T-helper 2 cell (primary cell): Measurements from ENCODE around the gene RTN4RL2.
A peak's percentile ranks its signal among the peaks of the same experiment; 100 is the strongest.

ENCODE experiments used
- DNase-seq, 5 experiments: peaks; one replicate each; pipeline versions ENCODE4 v3.0.0 to v3.0.0-alpha.2; 2012 to 2022
- total RNA-seq, 2 donors: gene quantifications; one replicate each; lab custom pipeline; 2026; lab: John Stamatoyannopoulos, UW

RTN4RL2 gene
- 0.20 to 0.31 reads per million in 2 donors for total RNA-seq

DNA sequence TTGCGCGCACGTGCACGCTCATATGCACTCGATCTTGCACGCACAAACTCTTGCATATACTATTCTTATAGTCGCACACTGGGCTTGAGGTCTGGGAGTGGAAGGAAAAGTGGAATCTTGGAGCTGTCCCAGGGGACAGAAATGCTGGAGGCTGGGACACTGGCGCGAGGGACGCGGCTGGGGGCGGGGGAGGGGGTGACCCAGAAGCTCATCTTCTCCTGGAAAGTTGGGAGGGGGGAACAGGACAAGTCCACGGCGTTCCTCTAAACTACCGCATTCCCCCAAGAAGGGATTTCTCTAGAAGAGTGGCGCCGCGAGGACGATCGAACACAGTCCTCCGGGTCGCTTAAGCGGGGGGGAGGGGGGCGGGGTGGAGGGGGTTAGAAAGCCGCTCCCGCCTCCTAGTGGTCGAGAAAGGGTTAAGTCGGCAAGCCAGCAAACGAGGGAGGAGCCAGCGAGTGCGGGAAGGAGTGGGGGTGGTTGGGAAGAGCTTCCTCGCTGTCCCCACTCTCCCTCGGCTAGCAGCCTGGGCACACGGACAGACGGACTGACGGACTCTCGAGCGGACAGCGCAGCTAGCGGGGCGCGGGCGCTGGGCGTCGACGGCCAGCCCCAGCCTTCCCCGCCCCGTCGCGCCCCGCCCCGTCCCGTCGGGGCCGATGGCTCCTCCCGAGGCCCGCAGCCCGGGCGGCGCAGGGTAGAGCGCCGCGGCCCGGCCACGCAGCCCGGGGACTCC is at the start of gene RTN4RL2:
TSS of gene RTN4RL2 (plus strand) at position 507 of the 736 bp plus-strand sequence. CDS start 338 bp downstream, outside the sequence.
- peak in 2 of 5 experiments; percentile 12 to 67 for DNase-seq

DNA sequence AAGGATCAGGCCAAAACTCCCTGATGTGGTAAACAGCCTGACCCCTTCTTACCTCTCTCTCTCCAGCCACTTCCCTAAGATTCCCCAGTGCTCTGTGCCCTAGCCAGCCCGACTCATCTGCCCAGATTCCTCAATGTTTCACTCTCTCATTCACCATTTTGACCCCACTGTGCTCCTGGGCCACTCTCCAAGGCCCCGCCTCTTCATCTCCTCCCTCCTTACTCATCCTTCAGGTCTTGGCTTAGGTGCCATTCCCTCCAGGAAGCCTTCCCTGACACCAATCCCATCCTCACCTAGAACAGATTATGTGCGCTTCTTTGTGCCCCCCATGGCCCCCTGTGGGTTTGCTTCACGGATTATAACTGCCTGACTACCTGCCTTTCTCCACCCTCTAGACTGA is 46.6 kb upstream of the RTN4RL2 start:
- no peak for DNase-seq

DNA sequence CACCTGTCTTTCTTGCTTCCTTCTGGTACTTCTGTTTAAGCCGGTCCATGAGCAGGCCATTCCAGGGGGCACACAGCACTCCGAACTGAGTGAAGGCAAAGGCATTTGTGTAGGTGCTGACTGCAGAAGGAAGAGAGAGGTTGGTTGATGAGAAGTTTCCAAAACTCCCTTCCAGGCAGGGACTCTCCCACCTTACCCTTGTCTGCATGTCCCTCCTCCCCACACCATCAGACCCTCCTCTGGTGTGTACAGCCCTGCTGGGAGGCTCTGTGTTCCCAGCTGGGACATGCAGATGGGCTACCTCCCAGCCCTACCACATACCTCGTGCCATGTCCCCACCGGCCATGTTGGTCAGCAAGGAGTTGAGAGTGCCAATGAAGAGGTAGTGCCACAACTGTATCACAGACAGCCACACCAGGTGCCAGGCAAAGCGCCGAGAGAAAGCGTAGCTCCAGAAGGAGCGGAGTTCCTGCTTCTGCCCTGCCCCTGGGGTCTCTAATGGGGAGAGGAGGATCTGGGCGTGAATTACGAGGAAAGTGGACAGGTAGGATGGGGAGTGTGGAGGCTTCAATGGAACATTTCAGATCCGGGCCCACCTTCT is 45.6 kb upstream of the RTN4RL2 start:
- DNase-seq, result no peak

DNA sequence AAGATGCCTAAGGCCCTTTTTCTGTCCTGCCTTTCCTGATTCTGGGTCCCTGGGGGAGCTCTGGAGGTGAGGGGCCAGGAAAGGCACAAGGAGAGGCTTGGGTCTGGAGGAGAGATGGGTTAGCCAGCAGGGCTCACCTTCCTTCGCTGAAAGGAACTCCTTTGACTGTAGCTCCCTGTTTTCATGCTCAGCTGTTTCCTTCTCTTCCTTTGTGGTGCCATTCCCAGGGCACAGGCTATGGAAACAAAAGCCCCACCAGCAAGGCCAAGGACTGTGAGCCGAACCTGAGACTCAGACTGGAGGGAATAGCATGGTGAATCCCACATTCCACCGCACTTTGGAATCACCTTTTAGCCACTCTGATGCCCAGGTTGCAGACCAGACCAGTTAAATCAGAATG is 43.9 kb upstream of the RTN4RL2 start:
- no peak for DNase-seq

DNA sequence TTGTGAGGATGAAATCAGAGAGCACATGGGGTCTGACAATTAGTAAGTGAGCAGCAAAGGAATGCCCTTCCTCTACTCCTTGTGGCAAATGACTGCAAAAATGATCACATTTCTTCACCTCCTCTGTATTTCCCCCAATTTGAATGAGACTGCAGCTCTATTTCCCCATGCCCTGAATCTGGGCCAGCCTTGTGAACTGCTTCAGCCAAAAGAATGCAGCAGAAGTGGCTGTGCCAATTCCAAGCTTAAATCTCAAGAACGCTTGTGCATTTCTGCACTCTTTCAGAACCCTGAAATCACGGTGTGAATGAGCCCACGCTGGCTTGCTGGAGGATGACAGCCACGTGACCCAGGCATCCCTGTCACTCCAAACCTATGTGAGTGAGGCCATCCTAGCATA is 43.3 kb upstream of the RTN4RL2 start:
- no peak for DNase-seq

DNA sequence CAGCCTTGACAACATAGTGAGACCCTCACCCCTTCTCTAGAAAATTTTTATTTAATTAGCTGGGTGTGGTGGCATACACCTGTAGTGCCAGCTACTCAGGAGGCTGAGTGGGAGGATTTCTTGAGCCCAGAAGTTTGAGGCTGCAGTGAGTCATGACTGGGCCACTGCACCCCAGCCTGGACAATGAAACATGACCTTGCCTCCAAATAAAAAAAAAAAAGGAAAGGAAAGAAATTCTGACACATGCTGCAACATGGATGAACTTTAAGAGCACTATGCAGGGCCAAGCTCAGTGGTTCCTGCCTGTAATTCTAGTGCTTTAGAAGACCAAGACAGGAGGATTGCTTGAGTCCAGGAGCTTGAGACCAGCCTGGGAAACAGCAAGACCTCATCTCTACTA is 42.2 kb upstream of the RTN4RL2 start:
- DNase-seq, result no peak

DNA sequence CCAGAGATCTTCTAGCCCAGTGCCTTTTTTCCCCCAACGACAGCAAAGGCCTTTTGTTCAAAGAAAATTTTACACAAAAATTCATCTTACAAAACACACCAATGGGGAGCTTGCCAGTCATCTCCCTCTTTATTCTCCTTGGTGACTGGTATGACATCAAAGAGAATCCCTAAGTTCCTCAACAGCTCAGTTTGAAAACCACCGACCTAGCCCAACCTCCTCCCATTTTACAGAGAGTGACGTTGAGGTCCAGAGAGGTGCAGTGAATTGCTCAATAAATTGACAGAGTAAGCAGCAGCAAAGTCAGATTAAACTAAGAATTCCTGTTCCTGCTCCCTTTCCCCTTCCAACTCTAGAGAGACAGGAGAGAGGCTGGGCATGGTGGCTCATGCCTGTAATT is 41.2 kb upstream of the RTN4RL2 start:
- no peak for DNase-seq

DNA sequence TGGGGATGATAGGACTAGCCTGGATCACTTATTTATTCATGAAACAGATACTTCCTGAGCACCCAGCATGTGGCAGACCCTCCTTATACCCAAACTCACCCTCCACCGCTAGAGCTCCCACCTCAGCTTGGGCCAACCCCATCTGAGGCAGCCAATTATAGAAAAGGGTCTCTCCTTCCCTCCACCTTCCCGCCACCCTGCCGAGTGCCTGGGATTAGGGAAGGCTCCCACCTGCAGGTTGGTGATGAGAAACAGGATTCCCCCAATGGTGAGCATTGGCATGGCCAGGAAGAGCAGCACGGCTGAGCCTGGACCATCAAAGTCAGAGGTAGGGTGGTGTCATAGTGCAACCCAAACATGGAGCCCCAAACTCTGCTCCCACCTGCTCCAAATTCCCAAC is 39.3 kb upstream of the RTN4RL2 start:
- no peak for DNase-seq

DNA sequence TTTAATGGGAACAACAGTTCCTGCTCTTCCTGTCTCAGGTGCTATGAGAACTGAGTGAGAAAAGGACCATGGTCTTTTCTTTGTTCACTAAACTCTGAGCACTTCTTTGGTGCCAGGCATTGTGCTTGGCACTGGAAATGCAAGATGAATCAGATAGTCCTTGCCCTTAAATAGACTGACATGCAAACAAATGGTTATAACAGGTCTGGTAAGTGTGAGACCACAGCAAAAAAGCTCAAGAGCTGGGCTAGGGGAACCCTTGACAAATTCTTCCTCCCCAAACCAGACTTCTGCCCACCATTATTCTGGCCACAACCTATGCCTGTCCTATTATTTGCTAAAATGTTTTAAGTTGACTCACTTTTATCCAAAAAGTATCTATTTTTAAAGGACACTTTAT is 38.5 kb upstream of the RTN4RL2 start:
- no peak for DNase-seq

DNA sequence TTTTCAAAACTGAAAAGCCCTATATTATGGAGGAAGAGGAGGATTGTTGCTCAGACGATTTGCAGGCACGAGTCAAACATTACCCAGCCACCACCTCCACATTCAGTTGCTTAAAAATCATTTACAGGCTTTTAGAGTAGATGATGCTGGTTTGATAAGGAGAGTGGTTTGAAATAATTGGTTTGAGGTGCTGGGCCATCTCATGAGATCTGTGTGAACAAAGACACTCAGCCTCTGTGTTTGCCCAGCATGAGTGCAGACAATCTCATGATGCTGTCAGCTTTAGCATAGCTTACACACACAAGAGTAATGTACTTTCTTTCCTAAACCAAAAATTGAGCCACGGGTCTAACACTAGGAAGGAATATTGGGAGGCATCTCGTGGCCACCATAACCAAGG is 37.7 kb upstream of the RTN4RL2 start:
- peak in 1 of 5 experiments; percentile 73 for DNase-seq

DNA sequence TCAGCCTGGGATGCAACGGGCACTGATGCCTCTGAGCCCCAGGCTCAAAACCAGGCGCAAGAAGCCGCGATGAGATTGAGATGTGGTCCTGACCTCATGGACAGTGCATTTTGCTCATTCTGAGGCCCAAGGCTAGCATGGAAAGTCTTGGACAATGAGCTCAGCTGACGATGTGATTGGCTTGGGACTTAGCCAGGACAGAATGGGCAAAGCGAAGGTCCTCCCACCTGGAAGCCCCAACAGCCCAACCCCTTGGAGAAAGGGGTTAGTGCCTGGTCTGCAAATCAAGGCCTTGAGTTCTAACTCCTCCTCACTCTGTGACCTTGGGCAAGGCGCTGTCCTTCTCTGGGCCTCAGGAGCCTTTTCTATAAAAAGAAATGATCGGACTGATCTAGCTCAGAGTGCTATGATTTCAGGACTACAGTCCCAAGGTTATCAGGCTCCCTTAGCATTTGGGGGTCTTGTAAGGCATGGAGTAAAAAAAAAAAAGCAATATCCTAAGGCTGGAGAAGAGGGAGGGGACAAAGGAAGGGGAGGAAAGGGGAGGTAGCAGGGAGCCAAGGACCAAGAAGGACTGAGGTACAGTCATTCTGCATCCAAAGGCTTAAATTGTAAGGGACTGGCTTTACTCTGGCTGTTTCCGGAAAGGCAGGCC is 36.1 kb upstream of the RTN4RL2 start:
- no peak for DNase-seq

DNA sequence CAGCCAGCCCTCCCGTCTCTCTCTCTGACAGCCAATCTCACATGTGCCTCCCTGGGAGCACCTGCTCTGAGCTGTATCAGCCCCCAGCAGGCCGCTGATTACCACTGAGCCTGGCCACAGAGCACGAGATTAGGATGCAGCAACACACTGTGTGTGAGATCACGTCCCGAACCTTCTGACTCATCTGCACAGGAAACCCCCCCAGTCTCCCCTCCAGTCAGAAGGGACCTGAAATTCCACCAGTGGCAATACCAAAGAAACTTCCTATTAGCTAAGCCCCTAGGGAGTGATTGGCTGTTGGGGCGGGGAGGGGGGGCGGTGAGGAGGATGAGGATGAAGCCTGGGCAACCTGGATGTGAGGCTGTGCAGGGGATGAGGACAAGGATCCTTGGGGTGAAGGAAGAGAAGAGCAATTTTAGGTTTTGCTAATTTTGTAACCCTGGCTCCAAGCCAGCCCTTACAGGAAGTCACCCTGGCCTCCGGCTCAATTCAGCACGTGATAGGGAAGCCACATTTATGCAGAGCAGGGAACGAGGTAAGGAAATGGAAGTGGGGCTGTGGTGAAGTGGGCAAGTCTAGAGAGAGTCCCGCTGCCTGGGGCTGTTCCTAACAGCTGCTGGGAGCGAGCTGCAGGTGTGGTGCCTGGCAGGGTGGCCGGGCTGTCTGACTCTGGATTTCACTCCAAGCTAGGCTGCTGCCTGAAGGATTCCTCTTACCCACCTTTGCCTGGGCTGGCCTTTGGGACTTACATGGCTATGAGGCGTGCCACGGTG is 35.4 kb upstream of the RTN4RL2 start:
- DNase-seq, result peak; percentile 34 to 97 (median 80)

DNA sequence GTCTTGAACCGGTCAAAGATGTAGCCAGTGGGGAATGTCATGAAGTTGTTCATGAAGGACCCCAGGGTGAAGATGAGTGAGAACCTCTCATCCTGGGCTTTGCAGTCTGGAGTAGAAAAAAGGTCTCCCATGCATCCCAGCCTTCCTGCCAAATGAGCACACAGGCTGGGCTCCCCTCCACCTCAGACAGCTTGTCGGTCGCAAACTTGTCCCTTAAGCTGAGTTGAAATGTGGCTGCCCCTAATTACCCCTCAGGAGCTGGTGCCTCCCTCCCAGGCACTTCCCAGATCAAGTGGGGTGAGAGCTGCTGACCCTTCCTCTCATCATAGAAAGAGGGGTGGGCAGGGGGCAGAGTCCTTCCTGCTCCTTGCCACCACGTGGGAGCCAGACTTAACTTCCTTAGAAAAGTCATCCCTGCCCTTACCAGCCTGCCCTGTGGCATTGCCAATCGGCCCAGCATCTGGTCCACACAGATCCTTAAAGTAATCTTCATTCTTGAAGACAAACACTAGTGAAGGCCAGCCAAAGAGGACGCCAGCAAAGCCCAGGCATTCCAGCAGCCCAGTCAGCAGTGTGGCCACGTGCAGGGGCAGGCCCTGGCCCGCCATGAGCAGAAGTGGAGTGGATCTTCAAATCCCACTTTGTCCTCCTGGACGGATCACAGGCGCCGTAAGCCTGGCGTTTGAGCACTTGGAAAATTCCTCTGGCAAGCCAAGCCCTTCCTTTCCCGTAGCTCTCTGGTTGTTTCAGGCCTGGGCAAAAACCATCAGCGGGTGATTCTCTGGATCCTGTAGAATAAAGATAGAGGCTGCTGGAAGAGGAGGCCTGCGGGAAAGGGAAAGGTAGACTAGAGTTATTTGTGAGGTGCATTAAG is 34.5 kb upstream of the RTN4RL2 start:
- no peak for DNase-seq

DNA sequence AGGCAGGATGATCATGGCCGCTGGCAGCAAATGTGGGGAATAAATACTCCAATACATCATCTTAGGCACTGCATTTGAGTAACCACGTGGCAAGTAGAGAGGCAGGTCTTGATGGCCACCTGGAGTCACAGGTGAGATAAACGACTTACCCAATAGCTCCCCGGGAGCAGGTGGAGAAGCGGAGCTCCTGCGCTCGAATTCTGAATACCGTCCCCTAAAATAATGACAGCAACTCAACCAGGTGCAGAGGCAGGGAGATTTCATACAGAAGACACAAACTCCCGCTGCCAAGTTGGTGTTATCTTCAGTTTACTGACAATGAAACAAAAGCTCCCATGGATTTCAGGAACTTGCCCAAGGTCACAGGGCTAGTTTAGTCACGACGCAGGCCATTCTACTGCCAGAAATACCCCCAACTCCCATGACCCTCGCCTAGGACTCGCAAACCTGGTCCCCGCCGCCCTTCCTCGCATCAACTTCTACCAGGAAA is 33.8 kb upstream of the RTN4RL2 start:
- DNase-seq, result peak in 1 of 5 experiments; percentile 40

DNA sequence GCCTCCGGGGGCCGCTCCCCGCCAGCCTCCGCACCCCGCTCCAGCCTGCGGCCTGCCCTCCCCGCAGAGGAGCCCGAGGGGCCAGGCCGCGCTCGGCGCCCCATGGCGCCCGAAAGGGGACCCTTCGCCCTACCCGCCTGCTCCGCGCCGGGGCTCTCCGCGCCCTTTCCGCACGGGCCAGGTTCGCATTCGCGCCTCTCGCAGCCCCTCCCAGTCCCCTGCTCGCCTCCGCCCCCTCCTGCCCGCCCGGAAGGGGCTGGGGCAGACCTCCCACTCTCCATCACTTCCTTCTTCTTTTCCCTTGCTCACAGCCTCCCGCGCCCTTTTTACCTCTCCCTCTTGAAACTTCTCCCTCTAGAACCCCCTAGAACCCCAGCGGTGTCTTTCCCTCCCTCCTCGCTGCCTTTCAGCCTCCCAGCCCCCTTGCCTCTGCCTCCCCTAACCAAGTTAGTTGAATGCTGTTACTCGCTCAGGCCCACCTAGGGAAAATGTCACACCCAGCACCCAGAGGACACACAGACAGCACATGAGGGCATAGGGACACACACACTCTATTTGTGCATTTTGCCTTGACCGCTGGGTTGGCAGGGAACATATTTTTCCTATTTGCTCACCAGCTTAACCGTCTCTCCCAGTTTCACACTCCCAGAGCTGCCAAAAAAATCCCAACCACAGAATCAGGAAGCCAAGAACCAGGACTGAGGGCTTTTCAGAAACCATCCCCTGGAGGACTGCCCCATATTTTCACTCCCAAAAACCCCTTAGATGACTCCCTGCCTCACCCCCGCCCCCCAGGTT is 33.2 kb upstream of the RTN4RL2 start, which contains the start of gene SLC43A3:
TSS of gene SLC43A3 (minus strand) at position 193 of the 798 bp plus-strand sequence. CDS start 949 bp downstream, outside the sequence.
- DNase-seq, result peak; percentile 27 to 83 (median 48)

DNA sequence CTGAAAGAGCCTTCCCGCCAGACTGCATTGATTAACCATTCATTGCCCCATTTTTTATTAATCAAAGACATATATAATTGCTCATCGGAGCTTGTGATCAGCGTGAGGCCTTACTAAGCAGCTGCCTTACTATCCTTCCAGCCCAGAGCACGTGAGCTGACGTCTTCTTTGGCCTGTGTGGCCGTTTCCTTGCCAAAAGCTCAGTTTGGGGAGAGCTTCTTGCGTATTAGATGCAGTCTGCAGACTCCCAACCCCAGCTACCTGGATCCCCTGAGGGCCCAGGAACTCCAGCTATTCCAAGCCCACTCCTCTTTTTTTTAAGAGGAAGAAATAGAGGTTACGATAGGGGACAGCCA is 32.6 kb upstream of the RTN4RL2 start:
- DNase-seq, result no peak

DNA sequence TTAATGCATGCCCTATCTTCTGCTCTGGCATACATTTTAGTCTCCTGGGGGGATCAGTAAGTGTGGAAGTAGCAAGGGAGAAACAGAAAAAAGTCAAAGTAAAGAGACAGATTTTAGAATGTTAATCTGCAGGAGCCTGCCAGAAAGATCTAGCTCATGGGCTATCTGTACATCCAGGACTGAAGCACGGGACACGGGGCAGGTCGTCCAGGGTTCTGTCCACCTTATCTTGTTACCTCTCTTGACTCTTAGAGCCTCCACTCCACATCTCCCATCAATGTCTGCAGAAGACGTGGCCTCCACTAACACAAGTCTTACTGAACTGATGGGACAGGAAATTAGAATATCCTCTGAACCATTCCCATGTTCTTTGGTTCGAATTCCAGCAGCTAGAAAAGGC is 31.7 kb upstream of the RTN4RL2 start:
- no peak for DNase-seq

DNA sequence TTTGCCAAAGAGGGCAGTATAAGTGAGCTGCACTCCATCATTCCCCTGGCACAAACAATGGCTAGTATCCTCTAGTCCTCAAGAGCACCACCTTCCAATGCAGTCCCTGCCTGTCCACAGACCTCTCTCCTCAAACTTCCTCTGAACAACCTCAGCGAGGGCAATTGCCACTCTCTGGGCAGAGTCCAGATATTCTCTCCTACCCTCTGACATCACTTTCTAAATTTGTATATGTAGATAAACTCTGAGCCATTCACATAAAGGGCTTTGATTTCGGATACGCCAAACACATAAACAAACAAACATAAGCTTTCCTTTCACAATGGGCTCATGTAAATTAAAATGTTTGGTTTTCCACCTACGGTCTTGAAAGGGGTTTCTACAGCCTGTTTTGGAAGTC is 30.4 kb upstream of the RTN4RL2 start:
- DNase-seq, result no peak

DNA sequence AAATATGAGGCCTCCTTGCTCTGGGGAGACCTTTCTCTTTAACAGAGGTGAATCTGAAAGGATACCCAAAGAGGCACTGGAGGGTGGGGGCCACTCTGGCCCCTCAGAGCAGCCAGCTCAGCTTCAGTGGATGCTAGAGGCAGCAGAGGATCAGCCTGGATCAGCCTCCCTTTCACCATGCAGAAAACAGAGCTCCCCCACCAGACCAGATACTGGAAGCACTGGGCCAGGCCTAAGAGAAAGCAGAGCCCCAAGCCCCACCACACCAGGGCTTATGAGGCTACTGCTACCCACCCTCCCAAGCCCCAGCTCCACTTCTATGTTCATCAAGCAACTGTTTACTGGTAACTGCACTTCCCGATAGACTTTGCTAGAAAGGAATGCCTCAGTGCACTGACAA is 29.4 kb upstream of the RTN4RL2 start:
- DNase-seq, result no peak

DNA sequence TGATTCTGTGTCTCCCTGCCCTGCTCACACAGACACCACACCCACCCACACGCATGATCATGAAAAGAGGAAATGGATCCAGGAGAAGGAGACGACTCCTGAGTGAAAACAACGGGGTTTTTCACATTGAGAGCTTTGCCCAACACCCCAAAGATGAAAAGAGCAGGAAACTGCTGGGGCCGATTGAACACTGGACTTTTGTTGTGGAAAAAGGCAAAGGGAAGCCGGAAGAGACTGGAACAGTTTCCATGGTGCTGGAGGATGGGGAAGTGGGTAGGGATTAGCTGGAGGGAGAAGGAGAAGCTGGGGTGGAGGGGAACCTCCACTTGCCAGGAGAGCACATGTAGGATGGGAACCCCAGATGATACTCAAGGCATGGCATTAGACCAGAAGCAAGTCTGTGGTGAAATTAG is 28.2 kb upstream of the RTN4RL2 start:
- no peak for DNase-seq

DNA sequence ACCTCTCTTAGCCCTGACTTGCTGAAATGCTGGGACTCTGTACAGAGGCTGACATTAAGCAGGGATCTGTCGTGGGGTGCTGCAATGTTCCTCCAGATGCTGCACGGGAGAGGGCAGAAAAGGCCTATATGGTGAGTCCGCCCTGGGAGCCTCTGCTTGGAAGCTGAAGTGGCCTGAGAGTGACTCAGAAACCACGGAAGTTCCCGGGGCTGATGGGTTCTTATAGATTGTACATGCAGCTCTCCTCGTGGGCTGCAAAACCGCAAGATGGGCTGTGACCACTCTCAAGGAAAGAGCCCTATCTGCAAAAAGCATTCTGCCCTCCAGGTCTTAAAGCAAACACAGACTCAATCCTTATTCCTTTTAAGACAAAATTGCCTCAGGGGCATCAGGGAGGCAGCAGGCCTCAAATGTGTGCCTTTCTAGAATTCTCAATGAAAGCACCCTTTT is 27.6 kb upstream of the RTN4RL2 start:
- DNase-seq, result peak in 1 of 5 experiments; percentile 23
